ENCODE results near the gene DUSP23.

DUSP23 gene

DNA sequence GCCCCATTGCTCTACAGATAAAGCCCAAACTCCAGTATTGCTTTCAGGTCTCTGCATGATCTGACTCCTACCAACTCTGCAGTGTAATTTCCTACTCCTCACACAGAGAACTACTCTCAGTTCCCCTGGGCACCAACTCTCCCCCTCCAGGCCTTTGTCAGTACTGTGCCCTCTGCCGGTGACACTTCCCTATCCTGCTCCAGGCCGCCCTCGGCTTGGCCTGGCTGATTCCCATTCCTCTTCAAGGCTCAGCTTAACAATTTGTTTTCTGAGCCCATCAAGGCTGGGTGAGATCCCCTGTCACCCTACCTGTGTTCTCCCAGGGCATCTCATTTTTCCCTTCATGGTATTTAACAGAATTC, 48.5 kb downstream of the DUSP23 start:
- DNase-seq = peak; percentile 70

DNA sequence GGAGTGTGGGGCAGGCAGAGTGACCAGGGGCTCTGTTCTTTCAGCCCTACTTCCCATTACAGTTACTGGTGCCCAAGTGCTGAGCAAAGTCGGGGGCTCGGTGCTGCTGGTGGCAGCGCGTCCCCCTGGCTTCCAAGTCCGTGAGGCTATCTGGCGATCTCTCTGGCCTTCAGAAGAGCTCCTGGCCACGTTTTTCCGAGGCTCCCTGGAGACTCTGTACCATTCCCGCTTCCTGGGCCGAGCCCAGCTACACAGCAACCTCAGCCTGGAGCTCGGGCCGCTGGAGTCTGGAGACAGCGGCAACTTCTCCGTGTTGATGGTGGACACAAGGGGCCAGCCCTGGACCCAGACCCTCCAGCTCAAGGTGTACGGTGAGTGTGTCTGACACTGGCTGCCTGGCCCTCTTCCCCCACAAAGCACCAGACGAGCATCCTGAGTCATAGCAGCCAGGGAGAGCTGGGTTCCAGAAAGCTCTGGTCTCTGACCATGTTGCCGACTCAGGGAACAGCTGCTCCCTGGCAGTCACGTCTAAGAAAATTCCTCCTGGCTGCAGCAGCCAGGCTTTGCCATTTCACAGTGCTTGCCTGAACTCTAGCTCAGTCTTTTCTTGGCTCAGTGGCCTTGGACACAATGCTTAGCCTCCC, 49.2 kb downstream of the DUSP23 start:
- DNase-seq = no peak

DNA sequence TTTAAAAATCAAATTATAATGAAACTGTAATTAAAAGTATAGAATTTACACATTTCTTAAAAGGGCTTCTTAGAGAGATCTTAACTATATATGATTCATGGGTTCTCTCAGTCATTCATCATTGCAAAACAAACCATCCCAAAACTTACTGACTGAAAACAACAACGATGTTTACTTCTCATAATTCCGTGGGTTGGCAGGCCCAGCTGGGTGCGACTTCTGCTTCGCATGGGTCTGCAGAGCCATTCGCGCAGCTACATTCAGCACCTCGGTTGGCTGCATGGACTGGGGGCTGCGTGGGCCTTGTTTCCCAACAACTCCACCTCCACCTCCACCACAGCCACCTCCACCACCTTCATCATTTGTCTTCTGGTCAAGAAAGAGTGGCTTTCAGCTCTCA, 50.0 kb downstream of the DUSP23 start:
- DNase-seq = no peak

DNA sequence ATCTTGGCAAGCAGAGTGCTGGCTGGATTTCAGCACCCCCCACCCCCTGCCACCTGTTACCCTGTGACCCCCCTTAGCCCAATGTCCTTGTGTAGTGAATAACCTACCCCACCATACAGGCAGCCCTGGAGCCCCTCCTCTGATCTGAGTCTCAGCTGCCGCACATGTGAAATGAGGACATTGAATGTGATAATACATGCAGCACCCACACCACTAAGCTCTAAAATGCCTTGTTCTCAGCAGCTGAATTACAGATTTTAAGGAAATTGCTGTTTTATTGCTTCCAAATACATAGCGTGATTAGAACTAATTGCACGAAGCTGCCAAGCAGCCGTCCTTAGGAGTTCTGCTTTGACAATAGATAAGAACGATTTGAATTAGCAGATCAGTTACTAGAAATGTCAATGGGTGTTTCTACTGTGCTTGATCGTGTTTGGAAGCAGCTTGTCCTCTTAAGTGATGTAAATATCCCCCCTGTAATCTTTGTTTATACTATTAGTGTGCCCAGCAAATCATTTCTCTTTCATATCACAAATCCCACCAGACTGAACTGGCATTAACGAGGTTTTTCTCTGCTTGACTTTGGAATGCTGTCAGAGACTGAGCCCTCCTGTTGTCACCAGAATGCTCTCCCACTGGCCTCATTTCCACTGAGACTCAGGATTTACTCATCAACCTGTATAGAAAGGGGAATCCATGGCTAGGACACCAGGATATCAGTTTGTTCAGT, 50.8 kb downstream of the DUSP23 start:
- no peak for DNase-seq

Data from DMS53 (cell line).